ENCODE data around the gene POLRMT. TPM values are rescaled to one million over a fixed set of nuclear protein-coding genes. Genes with fewer than 3 reads are reported as not detected.
"Not testable (repeated sequence)": the region's sequence is repeated elsewhere in the genome, so short reads cannot be mapped to it uniquely, and the experiment has no call there.

Gene POLRMT
- total and polyA plus RNA-seq, 2 experiments from 2014 or later = 38.7 to 60.7 TPM

DNA sequence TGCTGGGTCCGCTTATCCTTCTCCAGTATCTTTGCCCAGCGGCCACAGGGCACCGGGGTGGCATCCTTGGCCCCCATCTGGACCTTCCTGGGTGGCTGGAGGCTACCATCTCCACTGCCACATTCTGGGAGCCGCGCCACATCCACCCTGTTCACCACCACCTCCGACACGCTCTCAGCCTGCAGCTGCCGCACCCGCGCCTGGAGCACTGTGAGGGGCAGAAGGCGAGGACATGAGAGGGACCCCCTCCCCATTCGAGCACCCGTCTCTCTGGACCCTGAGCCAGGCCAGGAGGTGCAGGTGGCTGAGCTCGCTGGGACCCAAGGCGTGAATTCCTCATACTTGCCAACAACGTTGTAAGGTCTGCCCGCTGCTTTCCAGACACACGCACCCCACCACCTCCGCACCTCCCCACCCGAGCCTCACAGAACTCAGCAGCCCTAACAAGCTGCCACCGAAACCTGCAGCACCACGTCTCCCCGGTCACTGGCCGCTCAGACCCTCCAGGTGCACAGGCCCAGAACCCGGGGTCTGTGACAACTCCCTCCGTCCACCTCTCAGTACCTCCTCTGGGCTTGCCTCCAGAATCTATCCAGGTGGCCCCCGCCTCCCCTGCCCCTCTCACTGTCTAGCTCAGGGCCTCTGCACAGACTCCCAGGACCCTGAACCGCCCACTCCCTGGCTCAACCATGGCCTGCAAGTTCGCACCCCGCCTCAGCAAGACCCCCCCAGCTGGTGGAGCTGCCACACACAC lies 3.2 kb downstream of the POLRMT start:
- no peak overlapping the region for H2AFZ ChIP-seq
- no peaks in the 10 kb centered on the region for H3K9me2 ChIP-seq (replicated peaks; ENCODE audit: insufficient read depth)
- H3K9me3 ChIP-seq (ENCODE audit: low read depth) = no peaks in the 10 kb centered on the region
- peaks cover 44% of the 10 kb centered on the region for H3K79me2 ChIP-seq
- H3K27ac ChIP-seq = no peak overlapping the region
- peaks cover 12% of the 10 kb centered on the region for H3K4me1 ChIP-seq (ENCODE audit: insufficient read depth)
- TF ChIP-seq, protein P1, sequence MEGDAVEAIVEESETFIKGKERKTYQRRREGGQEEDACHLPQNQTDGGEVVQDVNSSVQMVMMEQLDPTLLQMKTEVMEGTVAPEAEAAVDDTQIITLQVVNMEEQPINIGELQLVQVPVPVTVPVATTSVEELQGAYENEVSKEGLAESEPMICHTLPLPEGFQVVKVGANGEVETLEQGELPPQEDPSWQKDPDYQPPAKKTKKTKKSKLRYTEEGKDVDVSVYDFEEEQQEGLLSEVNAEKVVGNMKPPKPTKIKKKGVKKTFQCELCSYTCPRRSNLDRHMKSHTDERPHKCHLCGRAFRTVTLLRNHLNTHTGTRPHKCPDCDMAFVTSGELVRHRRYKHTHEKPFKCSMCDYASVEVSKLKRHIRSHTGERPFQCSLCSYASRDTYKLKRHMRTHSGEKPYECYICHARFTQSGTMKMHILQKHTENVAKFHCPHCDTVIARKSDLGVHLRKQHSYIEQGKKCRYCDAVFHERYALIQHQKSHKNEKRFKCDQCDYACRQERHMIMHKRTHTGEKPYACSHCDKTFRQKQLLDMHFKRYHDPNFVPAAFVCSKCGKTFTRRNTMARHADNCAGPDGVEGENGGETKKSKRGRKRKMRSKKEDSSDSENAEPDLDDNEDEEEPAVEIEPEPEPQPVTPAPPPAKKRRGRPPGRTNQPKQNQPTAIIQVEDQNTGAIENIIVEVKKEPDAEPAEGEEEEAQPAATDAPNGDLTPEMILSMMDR (IDR thresholded peaks at IDR 0.05; ENCODE audit: poor library complexity) = no peak
- TF ChIP-seq EZH2phosphoT487 (IDR thresholded peaks at IDR 0.05; ENCODE audit: low read depth, severe bottlenecking, unreplicated experiment) (no peak), EZH2 (IDR thresholded peaks at IDR 0.05; ENCODE audit: borderline replicate concordance) (no peak)
- no peak for DNase-seq (ENCODE audit: low spot score)
- H4K20me1 ChIP-seq (ENCODE audit: insufficient read depth, poor library complexity, severe bottlenecking) = no peaks in the 10 kb centered on the region
- no peak overlapping the region for H3K4me2 ChIP-seq
- no peaks in the 10 kb centered on the region for H3K27me3 ChIP-seq
- WGBS (ENCODE audit: low lambda C conversion rate, missing lambda C conversion rate) = 93% methylated on average over 30 of the region's 30 CpGs
- no peaks in the 10 kb centered on the region for H3K36me3 ChIP-seq (replicated peaks; ENCODE audit: insufficient read depth, low read depth)
- H3K4me3 ChIP-seq = no peak overlapping the region

DNA sequence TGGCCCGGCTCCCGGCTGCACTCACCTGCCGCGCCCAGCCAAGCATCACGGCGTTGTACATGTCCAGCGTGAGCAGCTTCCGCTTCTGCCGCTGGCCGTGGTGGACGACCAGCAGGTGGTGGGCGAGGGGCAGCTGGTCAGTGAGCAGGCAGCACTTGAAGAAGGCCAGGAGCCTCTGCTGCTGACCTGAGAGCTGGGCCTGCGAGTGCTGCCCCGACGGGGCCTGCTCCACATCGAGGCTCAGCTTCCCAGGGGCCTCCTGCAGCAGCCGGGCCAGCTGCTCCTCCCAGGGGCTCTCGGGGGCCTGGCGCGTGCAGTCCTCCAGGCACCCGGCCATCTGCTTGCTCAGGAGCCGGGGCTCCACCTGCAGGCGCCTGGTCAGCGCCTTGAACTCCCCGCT lies 3.8 kb downstream of the POLRMT start:
- H3K36me3 ChIP-seq (replicated peaks; ENCODE audit: insufficient read depth, low read depth) = not testable (repeated sequence)

DNA sequence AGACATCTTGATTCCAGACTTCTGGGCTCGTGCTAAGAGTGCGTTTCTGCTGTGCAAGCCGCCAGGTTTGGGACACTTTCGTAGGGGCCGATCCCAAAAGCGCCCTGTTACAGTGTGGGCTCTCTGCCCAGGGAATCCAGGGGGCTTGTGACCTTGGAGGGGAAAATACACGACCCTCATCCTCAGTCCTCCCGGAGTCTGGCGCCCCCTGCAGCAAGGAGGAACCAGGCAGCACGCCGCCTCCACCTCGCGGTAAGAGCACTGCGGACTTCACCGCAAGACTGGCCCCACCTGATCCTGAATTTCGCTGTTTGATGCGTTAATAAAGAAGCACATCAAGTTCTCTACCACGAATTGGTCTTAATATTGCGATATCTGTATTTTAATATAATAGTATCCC lies 5.2 kb downstream of the POLRMT start:
- no peaks in the 10 kb centered on the region for H3K9me2 ChIP-seq (replicated peaks; ENCODE audit: insufficient read depth)
- H4K20me1 ChIP-seq (ENCODE audit: insufficient read depth, poor library complexity, severe bottlenecking) = no peaks in the 10 kb centered on the region
- peaks cover 6% of the 10 kb centered on the region for H3K4me1 ChIP-seq (ENCODE audit: insufficient read depth)
- WGBS (ENCODE audit: low lambda C conversion rate, missing lambda C conversion rate) = 83% methylated on average over 19 of the region's 19 CpGs
- H3K9me3 ChIP-seq (ENCODE audit: low read depth) = no peaks in the 10 kb centered on the region
- H3K27me3 ChIP-seq = no peaks in the 10 kb centered on the region
- H3K4me3 ChIP-seq = no peak overlapping the region
- peaks cover 34% of the 10 kb centered on the region for H3K79me2 ChIP-seq
- H2AFZ ChIP-seq = no peak overlapping the region
- no peak for DNase-seq (ENCODE audit: low spot score)
- no peaks in the 10 kb centered on the region for H3K36me3 ChIP-seq (replicated peaks; ENCODE audit: insufficient read depth, low read depth)
- H3K4me2 ChIP-seq = no peak overlapping the region
- TF ChIP-seq EZH2phosphoT487 (IDR thresholded peaks at IDR 0.05; ENCODE audit: low read depth, severe bottlenecking, unreplicated experiment) (no peak), EZH2 (IDR thresholded peaks at IDR 0.05; ENCODE audit: borderline replicate concordance) (no peak)
- TF ChIP-seq, protein P1 (IDR thresholded peaks at IDR 0.05; ENCODE audit: poor library complexity) = peak; percentile 26
- H3K27ac ChIP-seq = no peak overlapping the region

More for the DNA sequence above, 3.8 kb downstream of the POLRMT start:
- H3K4me2 ChIP-seq; H3K27me3 ChIP-seq; H3K27ac ChIP-seq; H3K9me3 ChIP-seq (ENCODE audit: low read depth); H4K20me1 ChIP-seq (ENCODE audit: insufficient read depth, poor library complexity, severe bottlenecking); H2AFZ ChIP-seq; DNase-seq (ENCODE audit: low spot score); H3K4me3 ChIP-seq; H3K9me2 ChIP-seq (replicated peaks; ENCODE audit: insufficient read depth): not testable (repeated sequence)
- H3K4me1 ChIP-seq (ENCODE audit: insufficient read depth) = peaks cover 12% of the 10 kb centered on the region
- H3K79me2 ChIP-seq = peaks cover 39% of the 10 kb centered on the region
- 88% methylated on average over 25 of the region's 25 CpGs for WGBS (ENCODE audit: low lambda C conversion rate, missing lambda C conversion rate)

DNA sequence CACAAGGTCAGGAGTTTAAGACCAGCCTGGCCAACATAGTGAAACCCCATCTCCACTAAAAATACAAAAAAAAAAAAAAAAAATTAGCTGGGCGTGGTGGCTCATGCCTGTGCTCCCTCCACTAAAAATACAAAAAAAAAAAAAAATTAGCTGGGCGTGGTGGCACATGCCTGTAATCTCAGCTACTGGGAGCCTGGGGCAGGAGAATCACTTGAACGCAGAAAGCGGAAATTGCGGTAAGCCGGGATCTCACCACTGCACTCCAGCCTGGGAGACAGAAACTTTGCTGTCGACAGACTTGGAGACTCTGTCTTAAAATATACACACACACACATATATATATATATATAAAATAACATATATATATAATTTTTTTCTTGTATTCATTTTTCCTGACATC lies 6.8 kb downstream of the POLRMT start:
- H4K20me1 ChIP-seq (ENCODE audit: insufficient read depth, poor library complexity, severe bottlenecking); H3K27me3 ChIP-seq; H3K9me3 ChIP-seq (ENCODE audit: low read depth); DNase-seq (ENCODE audit: low spot score); H3K4me1 ChIP-seq (ENCODE audit: insufficient read depth); H3K4me3 ChIP-seq; H3K27ac ChIP-seq; H3K4me2 ChIP-seq; H3K36me3 ChIP-seq (replicated peaks; ENCODE audit: insufficient read depth, low read depth); H2AFZ ChIP-seq; H3K9me2 ChIP-seq (replicated peaks; ENCODE audit: insufficient read depth): not testable (repeated sequence)
- 99% methylated on average over 7 of the region's 7 CpGs for WGBS (ENCODE audit: low lambda C conversion rate, missing lambda C conversion rate)
- H3K79me2 ChIP-seq = peaks cover 29% of the 10 kb centered on the region

All from hepatocyte (in vitro differentiated cells).